Embryonic facial prominence (tissue), 1 donor: ENCODE results near the gene SLC30A4.

Source experiments
- DNase-seq: peaks from one replicate; pipeline ENCODE4 v3.0.0-alpha.2; 2016; ENCODE audit errors: extremely low spot score

The SLC30A4 gene

GRCh38 chr15:45449916-45450867 is 72.4 kb downstream of the SLC30A4 start:
- DNase-seq, result no peak

- no peak for DNase-seq
These were observed 73.2 kb downstream of the SLC30A4 start for GRCh38 chr15:45449395-45449794.

GRCh38 chr15:45448066-45448915 is 74.3 kb downstream of the SLC30A4 start:
- DNase-seq, result no peak

GRCh38 chr15:45443645-45444044 is 78.9 kb downstream of the SLC30A4 start:
- no peak for DNase-seq

- DNase-seq, result no peak
These were observed 79.9 kb downstream of the SLC30A4 start for GRCh38 chr15:45442507-45443135.

GRCh38 chr15:45441686-45442085 is 80.9 kb downstream of the SLC30A4 start:
- no peak for DNase-seq

- DNase-seq, result no peak
These were observed 81.5 kb downstream of the SLC30A4 start for GRCh38 chr15:45441036-45441435.

GRCh38 chr15:45439521-45440260 is 82.9 kb downstream of the SLC30A4 start:
- DNase-seq, result no peak

GRCh38 chr15:45435124-45435903 is 87.2 kb downstream of the SLC30A4 start:
- no peak for DNase-seq

- no peak for DNase-seq
These were observed 88.4 kb downstream of the SLC30A4 start for GRCh38 chr15:45434078-45434567.

GRCh38 chr15:45431511-45431910 is 91.0 kb downstream of the SLC30A4 start:
- no peak for DNase-seq

- no peak for DNase-seq
These were observed 92.4 kb downstream of the SLC30A4 start for GRCh38 chr15:45429941-45430792.
